A673 (cell line): ENCODE measurements around the gene C20orf144. TPM values are rescaled to one million over a fixed set of nuclear protein-coding genes. Genes with fewer than 3 reads are reported as not detected.

Experiments
- BruUV-seq: library from RNA; stranded (reverse); fragments of 400-500 nt; replicated peaks from 2 replicates; lab custom pipeline; 2021; lab: Mats Ljungman, UMichigan
- CTCF ChIA-PET: fragments of 300-600 bp; sonication (Branson Sonifier 250); formaldehyde crosslinking; loops from one replicate; lab custom pipeline; 2022; ENCODE audit warnings: antibody characterized with exemption; lab: Charles Lee
- POLR2A ChIA-PET: fragments of 300-600 bp; sonication (Branson Sonifier 250); formaldehyde crosslinking; loops from one replicate; lab custom pipeline; 2022; ENCODE audit warnings: antibody characterized with exemption; ENCODE audit not compliant: low non-redundant PET; lab: Charles Lee
- DNase-seq: peaks from one replicate; pipeline ENCODE4 v3.0.0-alpha.2; 2015; ENCODE audit warnings: low spot score
- H3K27ac ChIP-seq: fragments of 200-600 bp; sonication (generic); 2 replicates; pipeline ENCODE4 v1.5.1; 2016; ENCODE audit warnings: mixed run types, low read depth, mild to moderate bottlenecking, mixed read lengths, antibody characterized with exemption, low read length; ENCODE audit not compliant: poor library complexity, severe bottlenecking
- H3K27me3 ChIP-seq: fragments of 200-600 bp; sonication (generic); replicated peaks from 2 replicates; pipeline ENCODE4 v1.6.1; 2017; ENCODE audit warnings: mixed run types, low read depth, mild to moderate bottlenecking, mixed read lengths, antibody characterized with exemption, low read length; ENCODE audit not compliant: insufficient read depth, poor library complexity
- H3K36me3 ChIP-seq: fragments of 200-600 bp; sonication (generic); 2 replicates; pipeline ENCODE4 v1.6.1; 2016; ENCODE audit warnings: mixed run types, mild to moderate bottlenecking, mixed read lengths, antibody characterized with exemption, low read length; ENCODE audit not compliant: insufficient read depth, poor library complexity, severe bottlenecking
- H3K4me1 ChIP-seq: fragments of 200-600 bp; sonication (generic); 2 replicates; pipeline ENCODE4 v1.6.1; 2017; ENCODE audit warnings: mixed run types, mild to moderate bottlenecking, mixed read lengths, antibody characterized with exemption, low read length; ENCODE audit not compliant: insufficient read depth, poor library complexity, severe bottlenecking
- H3K4me3 ChIP-seq: fragments of 200-600 bp; sonication (generic); 2 replicates; pipeline ENCODE4 v1.5.1; 2016; ENCODE audit warnings: low read depth, mixed run types, mild to moderate bottlenecking, mixed read lengths, low read length; ENCODE audit not compliant: poor library complexity, severe bottlenecking
- H3K9me3 ChIP-seq: fragments of 200-600 bp; sonication (generic); 2 replicates; pipeline ENCODE4 v1.6.1; 2016; ENCODE audit warnings: mixed run types, low read depth, mild to moderate bottlenecking, mixed read lengths, antibody characterized with exemption, low read length; ENCODE audit not compliant: poor library complexity, severe bottlenecking
- CTCF ChIP-seq: fragments of 300-800, 200-600 bp; sonication (generic); conservative IDR thresholded peaks from 2 replicates; pipeline ENCODE4 v1.5.1; 2017; ENCODE audit warnings: low read depth, mild to moderate bottlenecking, antibody characterized with exemption, low read length, moderate library complexity, mixed read lengths
- EZH2 ChIP-seq: fragments of 200-600 bp; sonication (generic); IDR thresholded peaks from 2 replicates; pipeline ENCODE4 v1.6.1; 2017; ENCODE audit warnings: borderline replicate concordance, low read depth, mild to moderate bottlenecking, mixed read lengths, antibody characterized with exemption, low read length; ENCODE audit not compliant: poor library complexity, severe bottlenecking
- intact Hi-C: fragments of 100-400 bp; cut with micrococcal nuclease; formaldehyde crosslinking; loops from one replicate; pipeline ENCODE4 v1.10.0; 2022; ENCODE audit not compliant: unreplicated experiment
- total RNA-seq: library from RNA; stranded (reverse); gene quantifications from 2 replicates; pipeline ENCODE4 v1.2.3, GENCODE V29; 2021

The C20orf144 gene
- total RNA-seq, 1 experiment from 2014 or later = 0.13 TPM

- H3K27ac ChIP-seq = no peak overlapping the region
- no peak for TF ChIP-seq CTCF
- no peak for TF ChIP-seq EZH2
- CTCF ChIA-PET = no interaction called here
- H3K4me1 ChIP-seq = peaks cover 10% of the 10 kb centered on the region
- peaks cover 21% of the 10 kb centered on the region for H3K36me3 ChIP-seq
- H3K27me3 ChIP-seq = no peaks in the 10 kb centered on the region
- no peaks in the 10 kb centered on the region for H3K9me3 ChIP-seq
- no TSS peak for BruUV-seq
- POLR2A ChIA-PET = interaction anchor here (0.6 kb wide), 1 partner anchor 88 kb away, joined by 3 read pairs; no protein-coding TSS in a partner anchor
- intact Hi-C loops = no loop called here
- no peak overlapping the region for H3K4me3 ChIP-seq
- no peak for DNase-seq
These were observed 3.2 kb upstream of the C20orf144 start for GRCh38 chr20:33658929-33659328.

- TF ChIP-seq CTCF (no peak), EZH2 (no peak)
- DNase-seq = no peak
- H3K4me3 ChIP-seq = no peak overlapping the region
- ChIA-PET POLR2A (interaction anchor here (0.6 kb wide), 1 partner anchor 89 kb away, joined by 3 read pairs; no protein-coding TSS in a partner anchor), CTCF (no interaction called here)
- BruUV-seq = no TSS peak
- peaks cover 15% of the 10 kb centered on the region for H3K4me1 ChIP-seq
- no peak overlapping the region for H3K27ac ChIP-seq
- intact Hi-C loops = loop anchor here (5.0 kb wide), 1 partner anchor 478 kb away; no protein-coding TSS in a partner anchor
- no peaks in the 10 kb centered on the region for H3K27me3 ChIP-seq
- H3K36me3 ChIP-seq = peaks cover 21% of the 10 kb centered on the region
- H3K9me3 ChIP-seq = no peaks in the 10 kb centered on the region
These were observed 2.6 kb upstream of the C20orf144 start for GRCh38 chr20:33659341-33660034.

GRCh38 chr20:33660035-33660684 is 2.0 kb upstream of the C20orf144 start:
- intact Hi-C loops = loop anchor here (5.0 kb wide), 1 partner anchor 477 kb away; no protein-coding TSS in a partner anchor
- Histone ChIP-seq H3K4me3 (no peak overlapping the region), H3K9me3 (no peaks in the 10 kb centered on the region), H3K4me1 (peaks cover 15% of the 10 kb centered on the region), H3K27ac (no peak overlapping the region), H3K36me3 (peaks cover 21% of the 10 kb centered on the region), H3K27me3 (no peaks in the 10 kb centered on the region)
- TF ChIP-seq CTCF = no peak
- TF ChIP-seq EZH2 = no peak
- no TSS peak for BruUV-seq
- ChIA-PET CTCF (no interaction called here), POLR2A (interaction anchor here (0.7 kb wide), 1 partner anchor 10 kb away, joined by 3 read pairs; no protein-coding TSS in a partner anchor)
- no peak for DNase-seq
